ENCODE measurements around the gene WDR35.

WDR35 gene

GRCh38 chr2:19989342-19989666 is 601 bp downstream of the WDR35 start:
- H3K27ac ChIP-seq (ENCODE audit: low read depth, low read length), result peak overlapping the region; percentile 49
- peaks cover 8% of the 10 kb centered on the region for H3K79me2 ChIP-seq (ENCODE audit: control insufficient read depth, insufficient read depth, low read length)
- H3K4me3 ChIP-seq (ENCODE audit: low read length), result peak overlapping the region; percentile 80
- no peak overlapping the region for H3K4ac ChIP-seq (ENCODE audit: low read depth, low read length)
- peak overlapping the region; percentile 89 for H3K56ac ChIP-seq (ENCODE audit: low read length)
- no peaks in the 10 kb centered on the region for H3K4me1 ChIP-seq (ENCODE audit: control insufficient read depth, low read depth, low read length)
- H3K18ac ChIP-seq (ENCODE audit: low read length), result no peak overlapping the region
- peaks cover 4% of the 10 kb centered on the region for H3K79me1 ChIP-seq (ENCODE audit: low read length)
- H2BK5ac ChIP-seq (ENCODE audit: low read length), result no peak overlapping the region
- H2BK15ac ChIP-seq (replicated peaks; ENCODE audit: low read depth), result no peak overlapping the region
- no peak overlapping the region for H4K8ac ChIP-seq (ENCODE audit: low read depth, low read length)
- H3K9ac ChIP-seq (ENCODE audit: low read length), result peak overlapping the region; percentile 74
- H2AK5ac ChIP-seq (ENCODE audit: low read length), result no peak overlapping the region
- H4K5ac ChIP-seq (ENCODE audit: low read length), result no peak overlapping the region
- H3K23ac ChIP-seq (ENCODE audit: low read length), result no peak overlapping the region
- WGBS (ENCODE audit: extremely low coverage, insufficient coverage, low lambda C conversion rate), result no CpG with 5 or more reads among the region's 8 CpGs
- H3K27me3 ChIP-seq (ENCODE audit: insufficient read depth, low read length, poor library complexity), result no peaks in the 10 kb centered on the region
- H3K36me3 ChIP-seq (ENCODE audit: control insufficient read depth, insufficient read depth, low read length), result no peaks in the 10 kb centered on the region
- H3K4me2 ChIP-seq (ENCODE audit: low read length), result peak overlapping the region; percentile 39
- no peak overlapping the region for H2BK120ac ChIP-seq (ENCODE audit: low read depth, low read length)
- no peak for DNase-seq

DNA sequence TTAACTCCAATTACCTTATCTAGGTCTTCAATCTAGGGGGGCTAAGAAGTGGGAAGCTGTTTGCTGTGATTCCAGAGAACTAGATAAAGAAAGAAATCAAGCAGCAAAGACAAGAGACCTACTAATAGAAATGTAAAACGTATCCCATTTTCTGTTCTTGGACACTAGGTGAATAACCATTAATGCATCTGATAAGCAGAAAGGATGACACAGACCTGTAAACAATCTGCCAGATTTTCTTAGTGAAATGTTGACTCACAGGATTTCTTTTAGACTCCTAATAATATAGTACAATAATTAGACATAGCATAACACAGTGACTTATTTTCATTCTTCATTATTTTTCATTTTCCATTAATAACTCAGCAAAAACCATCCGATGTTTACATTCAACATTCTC is 1.3 kb downstream of the WDR35 start:
- Histone ChIP-seq H3K27me3 (ENCODE audit: insufficient read depth, low read length, poor library complexity) (no peaks in the 10 kb centered on the region), H4K5ac (ENCODE audit: low read length) (no peak overlapping the region), H3K36me3 (ENCODE audit: control insufficient read depth, insufficient read depth, low read length) (no peaks in the 10 kb centered on the region), H2BK120ac (ENCODE audit: low read depth, low read length) (no peak overlapping the region), H3K18ac (ENCODE audit: low read length) (no peak overlapping the region), H2BK5ac (ENCODE audit: low read length) (no peak overlapping the region), H3K27ac (ENCODE audit: low read depth, low read length) (no peak overlapping the region), H3K4me3 (ENCODE audit: low read length) (no peak overlapping the region), H3K9ac (ENCODE audit: low read length) (no peak overlapping the region), H2AK5ac (ENCODE audit: low read length) (no peak overlapping the region), H4K8ac (ENCODE audit: low read depth, low read length) (no peak overlapping the region), H3K79me2 (ENCODE audit: control insufficient read depth, insufficient read depth, low read length) (peaks cover 8% of the 10 kb centered on the region), H2BK15ac (replicated peaks; ENCODE audit: low read depth) (no peak overlapping the region), H3K4ac (ENCODE audit: low read depth, low read length) (no peak overlapping the region), H3K23ac (ENCODE audit: low read length) (no peak overlapping the region), H3K79me1 (ENCODE audit: low read length) (peaks cover 4% of the 10 kb centered on the region), H3K4me2 (ENCODE audit: low read length) (no peak overlapping the region), H3K4me1 (ENCODE audit: control insufficient read depth, low read depth, low read length) (no peaks in the 10 kb centered on the region), H3K56ac (ENCODE audit: low read length) (no peak overlapping the region)
- WGBS (ENCODE audit: extremely low coverage, insufficient coverage, low lambda C conversion rate), result 100% methylated on average over 1 of the region's 2 CpGs
- no peak for DNase-seq

GRCh38 chr2:19987936-19988335 is 2.0 kb downstream of the WDR35 start:
- Histone ChIP-seq H3K23ac (ENCODE audit: low read length) (no peak overlapping the region), H3K79me2 (ENCODE audit: control insufficient read depth, insufficient read depth, low read length) (peaks cover 10% of the 10 kb centered on the region), H2BK15ac (replicated peaks; ENCODE audit: low read depth) (no peak overlapping the region), H3K18ac (ENCODE audit: low read length) (no peak overlapping the region), H3K27ac (ENCODE audit: low read depth, low read length) (no peak overlapping the region), H3K36me3 (ENCODE audit: control insufficient read depth, insufficient read depth, low read length) (no peaks in the 10 kb centered on the region), H3K4me2 (ENCODE audit: low read length) (no peak overlapping the region), H3K79me1 (ENCODE audit: low read length) (peaks cover 6% of the 10 kb centered on the region), H3K9ac (ENCODE audit: low read length) (no peak overlapping the region), H3K4me3 (ENCODE audit: low read length) (no peak overlapping the region), H3K4ac (ENCODE audit: low read depth, low read length) (no peak overlapping the region), H2BK5ac (ENCODE audit: low read length) (no peak overlapping the region), H3K27me3 (ENCODE audit: insufficient read depth, low read length, poor library complexity) (no peaks in the 10 kb centered on the region), H2AK5ac (ENCODE audit: low read length) (no peak overlapping the region), H2BK120ac (ENCODE audit: low read depth, low read length) (no peak overlapping the region), H4K5ac (ENCODE audit: low read length) (no peak overlapping the region), H3K4me1 (ENCODE audit: control insufficient read depth, low read depth, low read length) (no peaks in the 10 kb centered on the region), H3K56ac (ENCODE audit: low read length) (no peak overlapping the region), H4K8ac (ENCODE audit: low read depth, low read length) (no peak overlapping the region)
- WGBS (ENCODE audit: extremely low coverage, insufficient coverage, low lambda C conversion rate), result no CpG with 5 or more reads among the region's 5 CpGs
- no peak for DNase-seq

DNA sequence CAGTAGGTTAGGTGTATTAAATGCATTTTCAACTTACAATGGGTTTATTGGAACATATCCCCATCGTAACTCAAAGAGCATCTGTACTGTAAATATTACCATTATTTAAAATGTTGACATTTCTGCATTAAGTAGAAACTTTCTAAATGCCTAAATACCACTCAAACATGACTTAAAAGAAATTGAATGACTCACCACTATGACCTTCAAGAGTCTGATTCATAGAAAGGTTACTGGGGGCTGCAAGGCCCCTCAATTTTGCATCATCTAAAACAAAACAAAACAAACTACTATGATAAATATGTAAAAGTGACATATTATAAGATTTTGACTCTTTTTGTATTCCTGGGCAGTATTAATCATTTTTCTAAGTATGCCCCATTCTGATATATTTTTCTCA is 7.6 kb downstream of the WDR35 start:
- Histone ChIP-seq H3K27me3 (ENCODE audit: insufficient read depth, low read length, poor library complexity) (no peaks in the 10 kb centered on the region), H3K36me3 (ENCODE audit: control insufficient read depth, insufficient read depth, low read length) (no peaks in the 10 kb centered on the region), H3K79me1 (ENCODE audit: low read length) (peaks cover 7% of the 10 kb centered on the region), H3K9ac (ENCODE audit: low read length) (no peak overlapping the region), H3K4me1 (ENCODE audit: control insufficient read depth, low read depth, low read length) (no peaks in the 10 kb centered on the region), H3K4me2 (ENCODE audit: low read length) (no peak overlapping the region), H2BK120ac (ENCODE audit: low read depth, low read length) (no peak overlapping the region), H4K8ac (ENCODE audit: low read depth, low read length) (no peak overlapping the region), H3K4me3 (ENCODE audit: low read length) (no peak overlapping the region), H2AK5ac (ENCODE audit: low read length) (no peak overlapping the region), H3K4ac (ENCODE audit: low read depth, low read length) (no peak overlapping the region), H3K18ac (ENCODE audit: low read length) (no peak overlapping the region), H2BK15ac (replicated peaks; ENCODE audit: low read depth) (no peak overlapping the region), H3K27ac (ENCODE audit: low read depth, low read length) (no peak overlapping the region), H4K5ac (ENCODE audit: low read length) (no peak overlapping the region), H3K79me2 (ENCODE audit: control insufficient read depth, insufficient read depth, low read length) (peaks cover 7% of the 10 kb centered on the region), H3K56ac (ENCODE audit: low read length) (no peak overlapping the region), H3K23ac (ENCODE audit: low read length) (no peak overlapping the region), H2BK5ac (ENCODE audit: low read length) (no peak overlapping the region)
- no peak for DNase-seq
- no CpG with 5 or more reads among the region's 1 CpG for WGBS (ENCODE audit: extremely low coverage, insufficient coverage, low lambda C conversion rate)

- Histone ChIP-seq H3K27ac (ENCODE audit: low read depth, low read length) (no peak overlapping the region), H3K4me2 (ENCODE audit: low read length) (no peak overlapping the region)
Observed at GRCh38 chr2:19979932-19980331, 10.0 kb downstream of the WDR35 start.

DNA sequence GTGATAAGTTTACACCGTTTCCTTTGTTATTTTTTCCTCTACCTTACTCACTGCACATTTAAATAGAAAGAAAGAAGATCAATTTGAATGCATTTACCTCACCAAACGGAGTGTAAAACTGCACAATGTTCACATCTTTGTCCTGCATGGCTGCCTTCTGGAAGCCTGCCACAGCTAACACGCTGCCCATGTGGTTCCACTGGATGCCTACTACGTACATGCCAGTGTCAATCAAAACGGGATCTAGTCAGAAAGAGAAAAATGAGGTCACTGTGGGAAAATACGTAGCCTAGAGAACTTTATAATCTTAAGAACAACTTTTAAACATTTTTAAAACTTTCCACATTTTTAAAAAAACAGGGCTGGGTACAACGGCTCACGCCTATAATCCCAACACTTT is 16.4 kb downstream of the WDR35 start:
- Histone ChIP-seq H3K27ac (ENCODE audit: low read depth, low read length) (no peak overlapping the region), H3K79me2 (ENCODE audit: control insufficient read depth, insufficient read depth, low read length) (no peaks in the 10 kb centered on the region), H3K79me1 (ENCODE audit: low read length) (peaks cover 5% of the 10 kb centered on the region), H4K5ac (ENCODE audit: low read length) (no peak overlapping the region), H3K9ac (ENCODE audit: low read length) (no peak overlapping the region), H2AK5ac (ENCODE audit: low read length) (no peak overlapping the region), H3K4me2 (ENCODE audit: low read length) (no peak overlapping the region), H3K27me3 (ENCODE audit: insufficient read depth, low read length, poor library complexity) (no peaks in the 10 kb centered on the region), H2BK120ac (ENCODE audit: low read depth, low read length) (no peak overlapping the region), H3K56ac (ENCODE audit: low read length) (no peak overlapping the region), H2BK5ac (ENCODE audit: low read length) (no peak overlapping the region), H3K18ac (ENCODE audit: low read length) (no peak overlapping the region), H3K36me3 (ENCODE audit: control insufficient read depth, insufficient read depth, low read length) (peaks cover 4% of the 10 kb centered on the region), H3K23ac (ENCODE audit: low read length) (no peak overlapping the region), H2BK15ac (replicated peaks; ENCODE audit: low read depth) (no peak overlapping the region), H3K4ac (ENCODE audit: low read depth, low read length) (no peak overlapping the region), H4K8ac (ENCODE audit: low read depth, low read length) (no peak overlapping the region), H3K4me1 (ENCODE audit: control insufficient read depth, low read depth, low read length) (no peaks in the 10 kb centered on the region), H3K4me3 (ENCODE audit: low read length) (no peak overlapping the region)
- WGBS (ENCODE audit: extremely low coverage, insufficient coverage, low lambda C conversion rate), result no CpG with 5 or more reads among the region's 8 CpGs
- no peak for DNase-seq

More at GRCh38 chr2:19979932-19980331, 10.0 kb downstream of the WDR35 start:
- Histone ChIP-seq H3K27me3 (ENCODE audit: insufficient read depth, low read length, poor library complexity) (no peaks in the 10 kb centered on the region), H2BK5ac (ENCODE audit: low read length) (no peak overlapping the region), H3K9ac (ENCODE audit: low read length) (no peak overlapping the region), H3K18ac (ENCODE audit: low read length) (no peak overlapping the region), H3K56ac (ENCODE audit: low read length) (no peak overlapping the region), H3K4me1 (ENCODE audit: control insufficient read depth, low read depth, low read length) (no peaks in the 10 kb centered on the region), H4K8ac (ENCODE audit: low read depth, low read length) (no peak overlapping the region), H3K23ac (ENCODE audit: low read length) (no peak overlapping the region), H3K4ac (ENCODE audit: low read depth, low read length) (no peak overlapping the region), H3K79me1 (ENCODE audit: low read length) (peaks cover 4% of the 10 kb centered on the region), H4K5ac (ENCODE audit: low read length) (no peak overlapping the region), H2AK5ac (ENCODE audit: low read length) (no peak overlapping the region), H3K36me3 (ENCODE audit: control insufficient read depth, insufficient read depth, low read length) (no peaks in the 10 kb centered on the region), H2BK120ac (ENCODE audit: low read depth, low read length) (no peak overlapping the region), H3K79me2 (ENCODE audit: control insufficient read depth, insufficient read depth, low read length) (peaks cover 3% of the 10 kb centered on the region), H2BK15ac (replicated peaks; ENCODE audit: low read depth) (no peak overlapping the region), H3K4me3 (ENCODE audit: low read length) (no peak overlapping the region)
- no CpG with 5 or more reads among the region's 1 CpG for WGBS (ENCODE audit: extremely low coverage, insufficient coverage, low lambda C conversion rate)
- DNase-seq, result no peak
